SW480 (cell line): ENCODE results near the gene PDK4.

Experiments
- DNase-seq: peaks from one replicate; pipeline ENCODE4 v3.0.0-alpha.2; 2016; ENCODE audit warnings: low spot score

PDK4 gene

GRCh38 chr7:95596198-95597063, at the start of gene PDK4:
TSS of gene PDK4 (minus strand) at chr7:95596516. CDS start at chr7:95596293, 223 bp downstream.
- peak; percentile 74 for DNase-seq

- DNase-seq, result peak; percentile 29
Observed at GRCh38 chr7:95642173-95642572, 45.9 kb upstream of the PDK4 start.

GRCh38 chr7:95636140-95636940, 40.0 kb upstream of the PDK4 start:
- peak; percentile 95 for DNase-seq

GRCh38 chr7:95632609-95633008, 36.3 kb upstream of the PDK4 start:
- DNase-seq, result no peak

GRCh38 chr7:95631527-95631926, 35.2 kb upstream of the PDK4 start:
- no peak for DNase-seq

- no peak for DNase-seq
Observed at GRCh38 chr7:95630702-95631458, 34.6 kb upstream of the PDK4 start.

GRCh38 chr7:95628831-95629439, 32.6 kb upstream of the PDK4 start:
- DNase-seq, result no peak

- no peak for DNase-seq
Observed at GRCh38 chr7:95623788-95624187, 27.5 kb upstream of the PDK4 start.

- DNase-seq, result no peak
Observed at GRCh38 chr7:95622859-95623258, 26.5 kb upstream of the PDK4 start.

GRCh38 chr7:95622001-95622549, 25.8 kb upstream of the PDK4 start:
- DNase-seq, result no peak

- no peak for DNase-seq
Observed at GRCh38 chr7:95621404-95621803, 25.1 kb upstream of the PDK4 start.

GRCh38 chr7:95620631-95621030, 24.3 kb upstream of the PDK4 start:
- no peak for DNase-seq

- DNase-seq, result no peak
Observed at GRCh38 chr7:95619921-95620320, 23.6 kb upstream of the PDK4 start.

- DNase-seq, result no peak
Observed at GRCh38 chr7:95619517-95619916, 23.2 kb upstream of the PDK4 start.

GRCh38 chr7:95614442-95614940, 18.2 kb upstream of the PDK4 start:
- DNase-seq, result no peak

- no peak for DNase-seq
Observed at GRCh38 chr7:95611224-95611623, 14.9 kb upstream of the PDK4 start.

- DNase-seq, result no peak
Observed at GRCh38 chr7:95609277-95609971, 13.1 kb upstream of the PDK4 start.

- DNase-seq, result peak; percentile 99
Observed at GRCh38 chr7:95608359-95609173, 12.2 kb upstream of the PDK4 start.

GRCh38 chr7:95607561-95607960, 11.2 kb upstream of the PDK4 start:
- DNase-seq, result no peak

GRCh38 chr7:95605275-95605674, 9.0 kb upstream of the PDK4 start:
- no peak for DNase-seq
